GM18873 (cell line): ENCODE results near the gene CLEC16A.
A peak's percentile ranks its signal among the peaks of the same experiment; 100 is the strongest.

ENCODE experiments used
- ATAC-seq: cut with Tn5 transposase; IDR thresholded peaks from one replicate; pipeline ENCODE4 v1.9.1; 2021; ENCODE audit warnings: mild to moderate bottlenecking, moderate library complexity, moderate number of reproducible peaks; ENCODE audit not compliant: unreplicated experiment, low FRiP score

CLEC16A gene

GRCh38 chr16:11105038-11105903 is 160.9 kb downstream of the CLEC16A start:
- ATAC-seq: peak; percentile 62

- ATAC-seq: no peak
These were observed 162.4 kb downstream of the CLEC16A start for GRCh38 chr16:11106726-11107125.

GRCh38 chr16:11107780-11108465 is 163.6 kb downstream of the CLEC16A start:
- no peak for ATAC-seq

- no peak for ATAC-seq
These were observed 164.1 kb downstream of the CLEC16A start for GRCh38 chr16:11108466-11108805.

- ATAC-seq: no peak
These were observed 165.2 kb downstream of the CLEC16A start for GRCh38 chr16:11109566-11109965.

GRCh38 chr16:11111150-11111549 is 166.8 kb downstream of the CLEC16A start:
- no peak for ATAC-seq

- no peak for ATAC-seq
These were observed 167.7 kb downstream of the CLEC16A start for GRCh38 chr16:11111856-11112634.

GRCh38 chr16:11112723-11113348 is 168.5 kb downstream of the CLEC16A start:
- no peak for ATAC-seq

- no peak for ATAC-seq
These were observed 170.2 kb downstream of the CLEC16A start for GRCh38 chr16:11114366-11115164.

GRCh38 chr16:11117576-11118211 is 173.3 kb downstream of the CLEC16A start:
- ATAC-seq: no peak

GRCh38 chr16:11118479-11118878 is 174.1 kb downstream of the CLEC16A start:
- no peak for ATAC-seq

- ATAC-seq: no peak
These were observed 176.8 kb downstream of the CLEC16A start for GRCh38 chr16:11121083-11121608.

- ATAC-seq: no peak
These were observed 177.7 kb downstream of the CLEC16A start for GRCh38 chr16:11121914-11122692.

GRCh38 chr16:11123666-11124065 is 179.3 kb downstream of the CLEC16A start:
- no peak for ATAC-seq

- ATAC-seq: no peak
These were observed 181.6 kb downstream of the CLEC16A start for GRCh38 chr16:11125936-11126335.

GRCh38 chr16:11126399-11127054 is 182.2 kb downstream of the CLEC16A start:
- no peak for ATAC-seq

GRCh38 chr16:11127610-11128195 is 183.3 kb downstream of the CLEC16A start:
- no peak for ATAC-seq
